ENCODE data around the gene XKR3. TPM values are rescaled to one million over a fixed set of nuclear protein-coding genes. Genes with fewer than 3 reads are reported as not detected.
"Not testable (repeated sequence)": the region's sequence is repeated elsewhere in the genome, so short reads cannot be mapped to it uniquely, and the experiment has no call there.

The XKR3 gene
- total and polyA plus RNA-seq, 11 donors, result 0.16 TPM; not detected in 10

- H3K27me3 ChIP-seq, result no peaks in the 10 kb centered on the region
- WGBS, 4 donors, result 74 to 85% (median 84%) methylated on average over 3 of the region's 3 CpGs
- no peak overlapping the region for H3K4me3 ChIP-seq
- DNase-seq (no peak), ATAC-seq (no peak)
- H3K4me1 ChIP-seq, result no peaks in the 10 kb centered on the region
- intact Hi-C loops (cut with DNase I), result loop anchor here in 1 of 10 donors (10.0 kb wide), 1 partner anchor 116 kb away; no protein-coding TSS in a partner anchor
- no peak for TF ChIP-seq CTCF (IDR thresholded peaks at IDR 0.05)
- no peak for TF ChIP-seq POLR2A (IDR thresholded peaks at IDR 0.05)
- no peak overlapping the region for H3K27ac ChIP-seq
- H3K9me3 ChIP-seq, result no peaks in the 10 kb centered on the region
- H3K36me3 ChIP-seq, result no peaks in the 10 kb centered on the region
Measured at GRCh38 chr22:16801088-16801487, 24.1 kb downstream of the XKR3 start.

GRCh38 chr22:16800358-16800757 lies 24.9 kb downstream of the XKR3 start:
- DNase-seq (no peak), ATAC-seq (no peak)
- no peak for TF ChIP-seq POLR2A (IDR thresholded peaks at IDR 0.05)
- no peak for TF ChIP-seq CTCF (IDR thresholded peaks at IDR 0.05)
- H3K4me1 ChIP-seq, result no peaks in the 10 kb centered on the region
- no peaks in the 10 kb centered on the region for H3K9me3 ChIP-seq
- WGBS, 4 donors, result 88 to 92% (median 89%) methylated on average over 1 of the region's 1 CpG
- intact Hi-C loops (cut with DNase I), result loop anchor here in 1 of 10 donors (10.0 kb wide), 1 partner anchor 116 kb away; no protein-coding TSS in a partner anchor
- H3K27ac ChIP-seq, result no peak overlapping the region
- H3K4me3 ChIP-seq, result no peak overlapping the region
- H3K27me3 ChIP-seq, result no peaks in the 10 kb centered on the region
- no peaks in the 10 kb centered on the region for H3K36me3 ChIP-seq

- DNase-seq; H3K36me3 ChIP-seq; H3K27ac ChIP-seq; H3K4me1 ChIP-seq; H3K9me3 ChIP-seq; intact Hi-C loops (cut with DNase I); ATAC-seq; H3K27me3 ChIP-seq; H3K4me3 ChIP-seq: not testable (repeated sequence)
- WGBS, 4 donors, result 82 to 95% (median 90%) methylated on average over 1 of the region's 1 CpG
Measured at GRCh38 chr22:16795504-16795903, 29.7 kb downstream of the XKR3 start.

GRCh38 chr22:16793831-16794230 lies 31.4 kb downstream of the XKR3 start:
- 74 to 92% (median 89%) methylated on average over 1 of the region's 1 CpG for WGBS, 4 donors
- no peak overlapping the region for H3K27ac ChIP-seq
- DNase-seq, result no peak
- H3K9me3 ChIP-seq, result no peaks in the 10 kb centered on the region
- H3K4me3 ChIP-seq, result no peak overlapping the region
- TF ChIP-seq CTCF (IDR thresholded peaks at IDR 0.05), result no peak
- TF ChIP-seq POLR2A (IDR thresholded peaks at IDR 0.05), result no peak
- no peaks in the 10 kb centered on the region for H3K27me3 ChIP-seq
- ATAC-seq, result no peak
- intact Hi-C loops (cut with DNase I), result no loop called here
- H3K36me3 ChIP-seq, result no peaks in the 10 kb centered on the region
- no peaks in the 10 kb centered on the region for H3K4me1 ChIP-seq

GRCh38 chr22:16789860-16790493 lies 35.2 kb downstream of the XKR3 start:
- DNase-seq (no peak), ATAC-seq (no peak)
- Histone ChIP-seq H3K9me3 (no peaks in the 10 kb centered on the region), H3K4me3 (no peak overlapping the region), H3K36me3 (no peaks in the 10 kb centered on the region), H3K27me3 (no peaks in the 10 kb centered on the region), H3K4me1 (no peaks in the 10 kb centered on the region), H3K27ac (no peak overlapping the region)
- TF ChIP-seq CTCF (IDR thresholded peaks at IDR 0.05), result no peak
- no peak for TF ChIP-seq POLR2A (IDR thresholded peaks at IDR 0.05)
- intact Hi-C loops (cut with DNase I), result no loop called here
- WGBS, 4 donors, result 43 to 50% (median 47%) methylated on average over 4 of the region's 4 CpGs

Data from heart left ventricle (tissue), 16 donors.